ENCODE results near the gene EEF2K. TPM values are rescaled to one million over a fixed set of nuclear protein-coding genes. Genes with fewer than 3 reads are reported as not detected.
A peak's percentile ranks its signal among the peaks of the same experiment; 100 is the strongest.

The EEF2K gene
- total and polyA plus RNA-seq, 7 experiments from 2014 or later: 1.9 to 27.9 (median 19.9) TPM

- intact Hi-C loops (cut with micrococcal nuclease): no loop called here
- Mint-ChIP-seq H3K36me3 (peaks cover 0 to 18% (median 2%) of the 10 kb centered on the region in 5 donors), H3K4me3 (no peak overlapping the region), H3K27me3 (no peaks in the 10 kb centered on the region), H3K27ac (peak overlapping the region in 1 of 9 donors; percentile 63), H3K9me3 (no peaks in the 10 kb centered on the region), H3K4me1 (peaks cover 0 to 12% (median 4%) of the 10 kb centered on the region in 7 donors)
- ChIA-PET CTCF (no interaction called here), POLR2A (interaction anchor here (0.7 kb wide), 1 partner anchor 75 kb away, joined by 3 read pairs; no protein-coding TSS in a partner anchor)
- Histone ChIP-seq H3K27ac (ENCODE audit: low read depth, low read length) (no peak overlapping the region), H3K4me3 (ENCODE audit: low read length) (no peak overlapping the region), H3K36me3 (ENCODE audit: control insufficient read depth in 2 of 3, insufficient read depth in 3 of 3, low read length in 3 of 3) (peaks cover 0 to 13% (median 3%) of the 10 kb centered on the region in 3 experiments), H3K9me3 (ENCODE audit: control insufficient read depth in 2 of 3, low read length in 3 of 3) (no peaks in the 10 kb centered on the region), H3K27me3 (ENCODE audit: control insufficient read depth in 2 of 2, insufficient read depth in 2 of 2, low read length in 2 of 2) (no peaks in the 10 kb centered on the region), H3K4me1 (ENCODE audit: control insufficient read depth in 2 of 2, insufficient read depth in 2 of 2, low read length in 2 of 2) (no peaks in the 10 kb centered on the region)
- ATAC-seq: no peak
- no peak for DNase-seq
These were observed 19.0 kb downstream of the EEF2K start for GRCh38 chr16:22225060-22225459.

- POLR2A ChIA-PET: no interaction called here
- H3K9me3 Mint-ChIP-seq: no peaks in the 10 kb centered on the region
- H3K27me3 Mint-ChIP-seq: no peaks in the 10 kb centered on the region
- CTCF ChIA-PET: no interaction called here
- intact Hi-C loops (cut with micrococcal nuclease): no loop called here
- DNase-seq (no peak), ATAC-seq (no peak)
- peaks cover 0 to 14% (median 2%) of the 10 kb centered on the region in 7 donors for H3K4me1 Mint-ChIP-seq
- no peak overlapping the region for H3K27ac Mint-ChIP-seq
- no peak overlapping the region for H3K4me3 ChIP-seq (ENCODE audit: low read length)
- no peaks in the 10 kb centered on the region for H3K9me3 ChIP-seq (ENCODE audit: control insufficient read depth in 2 of 3, low read length in 3 of 3)
- no peaks in the 10 kb centered on the region for H3K27me3 ChIP-seq (ENCODE audit: control insufficient read depth in 2 of 2, insufficient read depth in 2 of 2, low read length in 2 of 2)
- H3K36me3 ChIP-seq (ENCODE audit: control insufficient read depth in 2 of 3, insufficient read depth in 3 of 3, low read length in 3 of 3): peaks cover 0 to 13% (median 3%) of the 10 kb centered on the region in 3 experiments
- H3K36me3 Mint-ChIP-seq: peaks cover 0 to 34% (median 13%) of the 10 kb centered on the region in 5 donors
- no peaks in the 10 kb centered on the region for H3K4me1 ChIP-seq (ENCODE audit: control insufficient read depth in 2 of 2, insufficient read depth in 2 of 2, low read length in 2 of 2)
- H3K4me3 Mint-ChIP-seq: no peak overlapping the region
- H3K27ac ChIP-seq (ENCODE audit: low read depth, low read length): no peak overlapping the region
These were observed 23.8 kb downstream of the EEF2K start for GRCh38 chr16:22229889-22230288.

DNA sequence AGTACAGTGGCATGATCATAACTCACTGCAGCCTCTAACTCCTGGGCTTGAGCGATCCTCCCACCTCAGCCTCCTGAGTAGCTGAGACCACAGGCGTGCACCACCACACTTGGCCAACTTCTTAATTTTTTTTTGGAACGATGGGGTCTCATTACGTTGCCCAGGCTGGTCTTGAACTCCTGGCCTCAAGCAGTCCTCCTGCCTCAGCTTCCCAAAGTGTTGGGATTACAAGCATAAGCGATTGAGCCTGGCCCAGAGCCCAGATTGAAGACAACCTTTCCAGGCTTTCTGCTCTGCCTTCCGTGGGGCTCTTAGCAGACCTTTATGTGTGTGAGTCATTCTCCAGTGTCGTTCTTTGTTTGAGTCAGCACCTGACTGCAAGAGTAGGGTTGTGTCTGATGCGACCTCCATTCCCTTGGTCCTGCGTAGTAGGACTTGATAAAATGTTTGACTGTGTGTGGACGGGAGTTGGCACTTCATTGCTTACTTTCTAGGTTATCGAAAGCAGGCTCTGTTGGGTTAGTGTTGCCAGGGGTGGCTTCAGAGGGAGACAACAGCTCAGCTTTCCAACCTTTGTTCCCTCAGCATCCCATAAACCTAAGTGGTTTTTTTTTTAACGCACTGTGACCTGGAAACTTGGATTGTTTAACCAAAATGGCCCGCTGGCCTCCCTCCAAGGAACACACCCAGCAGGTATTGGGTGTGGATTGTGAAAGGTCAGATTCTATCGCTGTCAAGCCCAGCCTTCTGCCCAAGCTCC is 26.4 kb downstream of the EEF2K start:
- CTCF ChIA-PET: no interaction called here
- no peak overlapping the region for H3K4me3 Mint-ChIP-seq

GRCh38 chr16:22233037-22233372 is 26.9 kb downstream of the EEF2K start:
- H3K4me1 ChIP-seq (ENCODE audit: control insufficient read depth in 2 of 2, insufficient read depth in 2 of 2, low read length in 2 of 2): no peaks in the 10 kb centered on the region
- Mint-ChIP-seq H3K27ac (no peak overlapping the region), H3K27me3 (no peaks in the 10 kb centered on the region), H3K36me3 (peaks cover 0 to 26% (median 13%) of the 10 kb centered on the region in 5 donors), H3K9me3 (no peaks in the 10 kb centered on the region), H3K4me1 (peaks cover 0 to 14% (median 0%) of the 10 kb centered on the region in 7 donors), H3K4me3 (no peak overlapping the region)
- no peak overlapping the region for H3K4me3 ChIP-seq (ENCODE audit: low read length)
- intact Hi-C loops (cut with micrococcal nuclease): no loop called here
- no peaks in the 10 kb centered on the region for H3K9me3 ChIP-seq (ENCODE audit: control insufficient read depth in 2 of 3, low read length in 3 of 3)
- peaks cover 0 to 6% (median 3%) of the 10 kb centered on the region in 3 experiments for H3K36me3 ChIP-seq (ENCODE audit: control insufficient read depth in 2 of 3, insufficient read depth in 3 of 3, low read length in 3 of 3)
- DNase-seq (no peak), ATAC-seq (no peak)
- POLR2A ChIA-PET: interaction anchor here (1.2 kb wide), 1 partner anchor 19 kb away, joined by 3 read pairs; no protein-coding TSS in a partner anchor
- CTCF ChIA-PET: no interaction called here
- no peak overlapping the region for H3K27ac ChIP-seq (ENCODE audit: low read depth, low read length)
- no peaks in the 10 kb centered on the region for H3K27me3 ChIP-seq (ENCODE audit: control insufficient read depth in 2 of 2, insufficient read depth in 2 of 2, low read length in 2 of 2)

More for the DNA sequence above, 26.4 kb downstream of the EEF2K start:
- Mint-ChIP-seq H3K27me3 (no peaks in the 10 kb centered on the region), H3K9me3 (no peaks in the 10 kb centered on the region), H3K36me3 (peaks cover 0 to 26% (median 13%) of the 10 kb centered on the region in 5 donors), H3K27ac (peak overlapping the region in 2 of 9 donors; percentile 14 to 72), H3K4me1 (peaks cover 0 to 14% (median 0%) of the 10 kb centered on the region in 7 donors)
- DNase-seq (peak in 1 of 9 donors; percentile 28), ATAC-seq (no peak)
- intact Hi-C loops (cut with micrococcal nuclease): no loop called here
- POLR2A ChIA-PET: interaction anchor here (0.7 to 1.2 kb wide), 2 partner anchors 19 to 870 kb away, joined by 3 read pairs; no protein-coding TSS in a partner anchor
- peaks cover 0 to 6% (median 3%) of the 10 kb centered on the region in 3 experiments for H3K36me3 ChIP-seq (ENCODE audit: control insufficient read depth in 2 of 3, insufficient read depth in 3 of 3, low read length in 3 of 3)
- no peak overlapping the region for H3K4me3 ChIP-seq (ENCODE audit: low read length)
- no peaks in the 10 kb centered on the region for H3K9me3 ChIP-seq (ENCODE audit: control insufficient read depth in 2 of 3, low read length in 3 of 3)
- H3K4me1 ChIP-seq (ENCODE audit: control insufficient read depth in 2 of 2, insufficient read depth in 2 of 2, low read length in 2 of 2): no peaks in the 10 kb centered on the region
- no peak overlapping the region for H3K27ac ChIP-seq (ENCODE audit: low read depth, low read length)
- no peaks in the 10 kb centered on the region for H3K27me3 ChIP-seq (ENCODE audit: control insufficient read depth in 2 of 2, insufficient read depth in 2 of 2, low read length in 2 of 2)

GRCh38 chr16:22235839-22236745 is 30.0 kb downstream of the EEF2K start:
- no peak overlapping the region for H3K4me3 ChIP-seq (ENCODE audit: low read length)
- H3K27ac Mint-ChIP-seq: peak overlapping the region in 2 of 9 donors; percentile 22 to 72
- ChIA-PET CTCF (no interaction called here), POLR2A (no interaction called here)
- no peaks in the 10 kb centered on the region for H3K9me3 ChIP-seq (ENCODE audit: control insufficient read depth in 2 of 3, low read length in 3 of 3)
- peaks cover 14 to 33% (median 27%) of the 10 kb centered on the region in 7 donors for H3K4me1 Mint-ChIP-seq
- H3K4me1 ChIP-seq (ENCODE audit: control insufficient read depth in 2 of 2, insufficient read depth in 2 of 2, low read length in 2 of 2): peaks cover 12 to 21% of the 10 kb centered on the region in 2 donors
- no peak for DNase-seq
- no peaks in the 10 kb centered on the region for H3K9me3 Mint-ChIP-seq
- intact Hi-C loops (cut with micrococcal nuclease): no loop called here
- H3K4me3 Mint-ChIP-seq: no peak overlapping the region
- no peaks in the 10 kb centered on the region for H3K36me3 ChIP-seq (ENCODE audit: control insufficient read depth in 2 of 3, insufficient read depth in 3 of 3, low read length in 3 of 3)
- H3K36me3 Mint-ChIP-seq: peaks cover 0 to 20% (median 3%) of the 10 kb centered on the region in 5 donors
- H3K27me3 ChIP-seq (ENCODE audit: control insufficient read depth in 2 of 2, insufficient read depth in 2 of 2, low read length in 2 of 2): no peaks in the 10 kb centered on the region
- no peak overlapping the region for H3K27ac ChIP-seq (ENCODE audit: low read depth, low read length)
- no peaks in the 10 kb centered on the region for H3K27me3 Mint-ChIP-seq
- no peak for ATAC-seq

- POLR2A ChIA-PET: interaction anchor here (1.3 to 1.5 kb wide), 2 partner anchors 18 to 22 kb away, joined by 3 to 5 read pairs; no protein-coding TSS in a partner anchor
- DNase-seq (no peak), ATAC-seq (no peak)
- Mint-ChIP-seq H3K36me3 (peaks cover 0 to 15% (median 0%) of the 10 kb centered on the region in 5 donors), H3K9me3 (no peaks in the 10 kb centered on the region), H3K4me3 (peak overlapping the region in 4 of 10 donors; percentile 18 to 56 (median 40)), H3K27me3 (no peaks in the 10 kb centered on the region), H3K27ac (peak overlapping the region in 8 of 9 donors; percentile 69 to 87 (median 76)), H3K4me1 (peaks cover 18 to 42% (median 33%) of the 10 kb centered on the region in 7 donors)
- CTCF ChIA-PET: interaction anchor here (0.5 to 0.8 kb wide), 2 partner anchors 28 to 188 kb away, joined by 3 read pairs; no protein-coding TSS in a partner anchor
- Histone ChIP-seq H3K4me1 (ENCODE audit: control insufficient read depth in 2 of 2, insufficient read depth in 2 of 2, low read length in 2 of 2) (peaks cover 12 to 30% of the 10 kb centered on the region in 2 donors), H3K4me3 (ENCODE audit: low read length) (no peak overlapping the region), H3K36me3 (ENCODE audit: control insufficient read depth in 2 of 3, insufficient read depth in 3 of 3, low read length in 3 of 3) (peaks cover 0 to under 1% (median 0%) of the 10 kb centered on the region in 3 experiments), H3K27me3 (ENCODE audit: control insufficient read depth in 2 of 2, insufficient read depth in 2 of 2, low read length in 2 of 2) (no peaks in the 10 kb centered on the region), H3K27ac (ENCODE audit: low read depth, low read length) (no peak overlapping the region), H3K9me3 (ENCODE audit: control insufficient read depth in 2 of 3, low read length in 3 of 3) (no peaks in the 10 kb centered on the region)
- intact Hi-C loops (cut with micrococcal nuclease): no loop called here
These were observed 33.2 kb downstream of the EEF2K start for GRCh38 chr16:22239131-22239805.

All from naive thymus-derived CD4-positive, alpha-beta T cell (primary cell).